NCI-H2196 treated with DMSO at 0.1 percent for 48 hours (cell line): ENCODE measurements around the gene PCBD2.
"Not testable (repeated sequence)": the region's sequence is repeated elsewhere in the genome, so short reads cannot be mapped to it uniquely, and the experiment has no call there.

Experiments
- DNase-seq: peaks from one replicate; lab custom pipeline; 2025; ENCODE audit not compliant: unreplicated experiment; lab: John Stamatoyannopoulos, UW

Gene PCBD2

DNA sequence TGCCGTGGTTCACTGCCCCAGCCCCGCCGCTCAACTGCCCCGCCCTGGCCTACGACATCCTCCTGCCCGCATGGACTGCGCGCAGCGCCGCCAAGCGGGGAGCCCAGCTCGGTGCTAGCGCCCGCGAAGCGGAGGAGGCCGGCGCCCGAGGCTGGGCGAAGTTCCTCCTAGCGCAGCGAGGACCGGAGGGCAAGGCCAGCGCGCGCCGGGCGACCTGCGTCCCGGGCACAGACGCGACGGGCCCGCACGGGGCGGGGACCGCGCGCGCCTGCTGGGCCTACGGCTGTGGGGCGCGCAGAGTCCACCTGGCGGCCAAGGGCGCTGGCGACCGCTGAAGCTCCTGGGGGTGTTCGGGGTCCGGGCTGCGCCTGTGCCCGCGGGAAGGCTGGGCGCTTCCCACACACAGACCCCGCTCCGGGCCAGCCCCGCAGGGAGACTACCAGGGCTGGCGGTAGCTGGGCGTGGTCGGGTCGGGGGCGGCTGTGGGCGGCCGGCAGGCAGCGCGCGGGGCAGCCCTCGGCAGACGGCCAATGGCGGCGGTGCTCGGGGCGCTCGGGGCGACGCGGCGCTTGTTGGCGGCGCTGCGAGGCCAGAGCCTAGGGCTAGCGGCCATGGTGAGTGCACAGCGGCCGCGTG is at the start of gene PCBD2:
Gene PCBD2, plus strand, starts transcription at position 522 of the 636 bp plus-strand sequence. Its CDS starts 9 bp downstream, at position 531.
- peak; percentile 86 for DNase-seq

DNA sequence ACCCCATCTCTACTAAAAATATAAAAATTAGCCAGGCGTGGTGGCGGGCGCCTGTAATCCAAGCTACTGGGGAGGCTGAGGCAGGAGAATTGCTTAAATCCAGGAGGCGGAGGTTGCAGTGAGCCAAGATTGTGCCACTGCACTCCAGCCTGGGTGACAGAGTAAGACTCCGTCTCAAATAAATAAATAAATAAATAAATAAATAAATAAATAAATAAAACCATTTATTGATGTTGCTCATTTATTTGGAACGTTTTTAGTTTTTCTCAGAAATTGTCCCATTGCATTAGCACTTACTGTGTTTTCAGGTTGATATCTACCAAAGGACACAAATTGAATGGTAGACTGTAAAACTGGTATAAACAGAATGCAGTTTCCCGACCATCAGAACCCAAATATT is 48.5 kb upstream of the PCBD2 start:
- DNase-seq: not testable (repeated sequence)

DNA sequence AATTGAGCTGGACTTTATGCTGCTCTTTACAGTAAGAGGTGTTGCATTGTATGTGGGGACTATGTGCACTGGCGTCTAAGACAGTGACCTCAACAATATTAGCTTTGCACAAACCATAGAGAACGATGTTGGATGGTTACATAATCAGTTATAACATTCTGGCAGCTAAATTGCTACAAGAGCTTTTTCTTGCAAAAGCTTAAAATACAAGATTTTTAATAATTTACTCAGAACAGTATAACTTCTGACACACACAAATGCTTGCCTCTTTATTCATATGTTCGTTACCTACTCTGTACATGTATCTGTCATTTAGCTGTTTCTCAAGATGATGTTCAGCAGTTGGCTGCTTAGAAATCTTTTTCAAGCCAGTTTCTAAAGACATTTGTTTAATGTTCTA is 47.5 kb upstream of the PCBD2 start:
- DNase-seq: no peak

DNA sequence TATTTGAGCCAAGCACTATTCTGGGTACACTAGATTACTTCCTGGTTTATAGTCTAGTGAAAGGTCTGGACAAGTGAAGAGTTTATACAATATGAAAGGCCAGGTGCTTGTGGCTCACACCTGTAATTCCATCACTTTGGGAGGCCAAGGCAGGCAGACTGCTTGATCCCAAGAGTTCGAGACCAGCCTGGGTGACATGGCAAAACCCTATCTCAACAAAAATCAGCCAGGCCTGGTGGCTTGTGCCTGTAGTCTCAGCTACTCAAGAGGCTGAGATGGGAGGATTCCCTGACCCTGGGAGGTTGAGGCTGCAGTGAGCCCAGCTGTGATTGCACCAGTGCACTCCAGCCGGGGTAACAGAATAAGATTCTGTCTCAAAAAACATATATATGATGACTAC is 40.2 kb upstream of the PCBD2 start:
- no peak for DNase-seq

DNA sequence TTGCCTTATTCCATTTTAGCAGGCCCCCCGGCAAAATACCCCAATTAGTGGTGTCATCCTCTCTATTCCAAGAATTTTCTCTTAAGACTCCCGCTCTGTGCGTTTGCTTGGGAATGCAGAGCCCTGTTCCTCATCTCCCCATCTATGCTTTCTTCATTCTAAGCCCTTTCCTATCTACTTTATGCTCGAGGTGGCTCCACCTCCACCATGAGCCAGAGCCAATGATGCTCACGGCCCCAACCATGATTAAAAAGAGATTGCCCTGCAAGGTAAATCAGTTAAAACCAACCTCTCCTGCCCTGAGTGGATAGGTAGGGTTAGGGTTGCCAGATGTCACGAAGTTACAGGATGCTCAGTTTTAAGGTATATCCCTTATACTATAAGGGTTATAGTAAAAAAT is 31.4 kb upstream of the PCBD2 start:
- DNase-seq: no peak

DNA sequence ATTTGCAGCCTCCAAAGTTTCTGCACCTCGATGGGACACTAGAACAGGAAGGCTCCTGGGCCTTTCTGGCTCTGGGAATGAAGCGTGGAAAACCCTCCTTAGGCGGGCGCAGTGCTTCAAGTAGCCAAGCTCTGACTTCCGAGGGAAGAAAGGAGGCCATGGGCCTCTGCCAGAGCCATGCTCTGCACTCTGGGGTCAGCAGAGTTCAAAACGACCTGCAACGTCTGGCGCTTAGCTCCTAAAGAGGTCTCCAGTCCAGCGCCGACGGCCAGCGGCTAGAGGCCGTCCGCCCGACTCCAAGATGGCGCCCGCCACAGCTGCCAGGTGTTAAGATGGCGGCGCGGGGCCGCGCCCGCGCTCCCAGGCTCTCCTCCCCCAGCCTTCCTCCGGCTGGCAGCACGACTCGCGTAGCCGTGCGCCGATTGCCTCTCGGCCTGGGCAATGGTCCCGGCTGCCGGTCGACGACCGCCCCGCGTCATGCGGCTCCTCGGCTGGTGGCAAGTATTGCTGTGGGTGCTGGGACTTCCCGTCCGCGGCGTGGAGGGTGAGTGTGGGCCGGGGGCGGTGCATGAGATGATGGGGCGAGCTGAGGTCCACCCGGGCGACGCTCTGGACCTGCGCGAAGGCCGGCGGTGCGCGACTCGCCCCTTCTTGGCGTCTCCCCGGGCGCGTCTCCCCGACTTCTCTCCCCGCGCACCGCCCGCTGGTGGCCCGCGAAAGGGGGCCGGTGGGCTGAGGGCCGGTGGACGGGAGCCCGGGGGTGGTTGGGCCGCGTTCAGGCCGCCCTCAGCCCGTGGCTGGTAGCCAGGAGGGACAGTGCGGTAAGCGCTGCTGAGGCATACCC is 30.7 kb upstream of the PCBD2 start, which contains the start of gene TXNDC15:
Gene TXNDC15, plus strand, starts transcription at position 385 of the 844 bp plus-strand sequence. Its CDS starts 57 bp downstream, at position 442.
- DNase-seq: peak; percentile 74

DNA sequence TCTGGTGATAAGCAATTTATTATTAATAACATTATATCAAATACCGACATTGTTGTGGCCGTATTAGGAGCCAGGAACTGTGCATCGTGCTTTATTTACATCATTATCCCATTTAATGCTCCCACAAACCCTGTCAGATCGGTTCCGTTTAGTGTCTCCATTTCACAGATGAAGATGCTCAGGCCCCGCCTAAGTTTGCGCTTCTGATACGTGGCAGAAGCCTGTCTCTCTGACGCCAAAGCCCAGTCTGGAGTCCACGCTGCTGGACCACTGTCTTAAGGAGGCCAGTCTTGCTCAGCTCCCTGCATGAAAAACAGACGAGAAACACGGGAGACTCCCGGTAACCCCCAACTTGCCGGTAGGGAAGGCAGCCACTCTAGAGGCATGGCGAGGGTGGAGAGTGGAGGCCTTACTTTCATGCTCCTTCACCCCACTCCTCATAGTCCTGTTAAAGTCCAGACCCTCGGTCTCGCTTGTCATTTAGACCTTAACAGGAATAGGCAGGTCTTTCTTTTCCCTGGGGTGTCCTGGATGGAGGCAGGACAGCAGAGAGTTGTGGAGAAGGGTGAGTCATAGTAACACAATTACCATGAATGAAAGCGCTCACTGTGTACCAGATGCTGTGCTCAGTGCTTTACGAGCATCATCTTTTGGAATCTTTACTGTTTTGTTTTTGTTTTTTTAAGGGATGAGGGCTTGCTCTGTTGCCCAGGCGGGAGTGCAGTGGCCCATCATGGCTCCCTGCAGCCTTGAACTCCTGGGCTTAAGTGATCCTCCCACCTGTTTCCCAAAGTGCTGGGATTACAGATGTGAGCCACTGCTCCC is 29.9 kb upstream of the PCBD2 start:
- DNase-seq: peak; percentile 22

DNA sequence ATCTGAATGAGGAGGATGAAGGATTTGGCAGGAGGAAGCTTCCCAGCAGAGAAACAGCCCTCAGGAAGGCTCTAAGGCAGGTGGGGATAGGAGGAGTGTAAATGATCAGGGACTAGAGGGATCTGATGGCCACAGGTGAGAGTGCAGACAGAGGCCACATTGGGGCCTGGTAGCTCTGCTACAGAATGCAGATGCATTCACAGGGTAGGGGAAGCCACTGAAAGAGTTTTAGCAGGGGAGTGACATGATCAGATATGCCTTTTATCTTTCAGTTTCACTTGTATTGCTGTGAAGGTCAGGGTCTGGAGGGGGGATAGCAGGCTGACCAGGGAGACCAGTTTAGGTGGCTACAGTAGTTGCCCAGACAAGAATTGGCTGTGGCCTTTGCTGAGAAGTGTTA is 27.8 kb upstream of the PCBD2 start:
- DNase-seq: no peak

DNA sequence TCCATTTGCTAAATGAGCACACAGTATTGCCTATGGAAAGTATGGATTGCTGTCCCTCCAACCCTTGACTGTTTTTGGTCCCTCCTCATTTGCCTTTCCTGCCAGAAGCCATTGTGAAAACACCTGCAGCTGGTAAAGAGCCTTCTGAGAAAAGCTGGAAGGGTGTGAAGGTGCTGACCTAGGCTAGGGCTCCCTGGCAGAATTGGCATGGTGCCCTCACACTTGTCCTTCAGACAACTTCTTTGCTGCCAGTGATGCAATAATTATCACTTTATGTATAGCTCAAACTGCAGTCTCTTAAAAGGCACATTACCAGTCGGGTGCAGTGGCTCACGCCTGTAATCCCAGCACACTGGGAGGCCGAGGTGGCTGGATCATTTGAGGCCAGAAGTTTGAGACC is 26.5 kb upstream of the PCBD2 start:
- DNase-seq: peak; percentile 37

DNA sequence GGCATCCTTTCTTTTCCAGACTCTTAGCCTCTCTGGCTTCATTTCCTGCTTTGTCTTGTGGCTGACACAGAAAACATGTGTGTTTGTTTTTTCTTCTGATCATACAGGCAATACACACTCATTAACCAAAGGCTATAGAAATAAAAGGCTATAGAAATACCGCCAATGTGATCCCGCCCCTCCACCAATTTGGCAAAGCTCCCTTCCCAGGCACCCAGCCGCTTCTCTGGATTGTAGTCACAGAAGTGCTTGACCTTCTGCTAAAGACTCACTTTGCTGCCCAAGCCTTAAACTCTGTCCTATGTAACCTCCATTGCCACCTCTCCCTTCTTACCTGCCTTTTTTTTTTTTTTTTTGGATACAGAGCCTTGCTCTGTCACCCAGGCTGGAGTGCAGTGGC is 25.5 kb upstream of the PCBD2 start:
- DNase-seq: no peak

DNA sequence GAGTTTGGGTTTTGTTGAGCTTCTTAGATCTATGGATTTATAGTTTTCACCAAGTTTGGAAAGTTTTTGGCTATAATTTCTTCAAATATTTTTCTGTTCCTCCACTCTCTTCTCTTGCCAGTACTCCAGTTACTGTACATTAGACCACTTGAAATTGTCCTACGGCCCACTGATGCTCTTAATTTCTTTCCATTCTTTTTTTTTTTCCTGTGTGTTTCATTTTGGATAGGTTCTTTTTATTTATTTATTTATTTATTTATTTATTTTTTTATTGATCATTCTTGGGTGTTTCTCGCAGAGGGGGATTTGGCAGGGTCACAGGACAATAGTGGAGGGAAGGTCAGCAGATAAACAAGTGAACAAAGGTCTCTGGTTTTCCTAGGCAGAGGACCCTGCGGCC is 24.0 kb upstream of the PCBD2 start:
- not testable (repeated sequence) for DNase-seq

DNA sequence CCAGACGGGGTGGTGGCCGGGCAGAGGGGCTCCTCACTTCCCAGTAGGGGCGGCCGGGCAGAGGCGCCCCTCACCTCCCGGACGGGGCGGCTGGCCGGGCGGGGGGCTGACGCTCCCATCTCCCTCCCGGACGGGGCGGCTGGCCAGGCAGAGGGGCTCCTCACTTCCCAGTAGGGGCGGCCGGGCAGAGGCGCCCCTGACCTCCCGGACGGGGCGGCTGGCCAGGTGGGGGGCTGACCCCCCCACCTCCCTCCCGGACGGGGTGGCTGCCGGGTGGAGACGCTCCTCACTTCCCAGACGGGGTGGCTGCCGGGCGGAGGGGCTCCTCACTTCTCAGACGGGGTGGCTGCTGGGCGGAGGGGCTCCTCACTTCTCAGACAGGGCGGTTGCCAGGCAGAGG is 23.2 kb upstream of the PCBD2 start:
- DNase-seq: not testable (repeated sequence)

DNA sequence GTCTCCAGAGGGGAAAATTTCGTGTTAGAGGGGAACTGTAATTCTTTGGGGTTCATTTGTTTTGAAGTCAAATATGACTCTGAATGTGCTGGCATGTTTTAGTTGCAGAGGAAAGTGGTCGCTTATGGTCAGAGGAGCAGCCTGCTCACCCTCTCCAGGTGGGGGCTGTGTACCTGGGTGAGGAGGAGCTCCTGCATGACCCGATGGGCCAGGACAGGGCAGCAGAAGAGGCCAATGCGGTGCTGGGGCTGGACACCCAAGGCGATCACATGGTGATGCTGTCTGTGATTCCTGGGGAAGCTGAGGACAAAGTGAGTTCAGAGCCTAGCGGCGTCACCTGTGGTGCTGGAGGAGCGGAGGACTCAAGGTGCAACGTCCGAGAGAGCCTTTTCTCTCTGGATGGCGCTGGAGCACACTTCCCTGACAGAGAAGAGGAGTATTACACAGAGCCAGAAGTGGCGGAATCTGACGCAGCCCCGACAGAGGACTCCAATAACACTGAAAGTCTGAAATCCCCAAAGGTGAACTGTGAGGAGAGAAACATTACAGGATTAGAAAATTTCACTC is 17.3 kb upstream of the PCBD2 start:
- no peak for DNase-seq

DNA sequence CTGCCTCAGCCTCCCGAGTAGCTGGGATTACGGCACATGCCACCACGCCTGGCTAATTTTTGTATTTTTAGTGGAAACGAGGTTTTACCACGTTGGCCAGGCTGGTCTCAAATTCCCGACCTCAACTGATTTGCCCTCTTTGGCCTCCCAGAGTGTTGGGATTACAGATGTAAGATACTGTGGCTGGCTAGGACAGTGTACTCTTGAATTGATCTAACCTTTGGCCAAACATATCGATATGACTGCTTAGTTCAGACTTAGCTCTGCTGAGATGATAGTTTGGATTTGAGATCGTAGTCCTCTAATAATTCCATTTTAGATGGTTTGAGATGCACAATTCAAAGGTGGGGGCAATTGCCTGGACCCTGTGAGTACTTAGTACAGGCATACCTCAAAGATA is 15.6 kb upstream of the PCBD2 start:
- DNase-seq: no peak

DNA sequence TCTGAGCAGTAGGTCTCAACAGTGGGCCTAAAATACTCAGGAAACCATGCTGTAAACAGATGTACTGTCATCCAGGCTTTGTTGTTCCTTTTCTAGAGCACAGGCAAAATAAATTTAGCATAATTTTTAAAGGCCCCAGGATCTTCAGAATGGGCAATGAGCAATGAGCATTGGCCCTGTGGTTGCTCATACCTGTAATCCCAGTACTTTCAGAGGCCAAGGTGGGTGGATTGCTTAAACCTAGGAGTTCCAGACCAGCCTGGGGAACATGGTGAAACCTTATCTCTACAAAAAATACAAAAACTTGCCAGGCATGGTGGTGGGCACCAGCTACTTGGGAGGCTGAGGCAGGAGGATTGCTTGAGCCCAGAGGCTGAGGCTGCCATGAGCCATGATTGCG is 13.5 kb upstream of the PCBD2 start:
- DNase-seq: no peak

DNA sequence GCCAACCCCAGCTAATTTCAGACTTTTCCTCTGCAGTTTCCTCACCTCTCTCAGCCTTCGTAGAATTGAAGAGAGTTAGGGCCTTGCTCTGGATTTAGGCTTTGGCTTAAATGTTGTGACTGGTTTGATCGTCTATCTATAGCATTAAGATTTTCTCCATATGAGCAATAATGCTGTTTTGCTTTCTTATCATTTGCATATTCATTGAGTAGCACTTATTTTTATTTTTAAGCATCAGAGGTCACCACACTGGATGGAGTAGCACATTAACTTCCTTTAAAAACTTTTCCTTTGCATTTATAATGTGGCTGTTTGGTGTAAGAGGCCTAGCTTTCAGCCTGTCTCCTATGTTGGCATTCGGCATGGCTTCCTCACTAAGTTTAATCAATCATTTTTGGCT is 12.6 kb upstream of the PCBD2 start:
- DNase-seq: no peak

DNA sequence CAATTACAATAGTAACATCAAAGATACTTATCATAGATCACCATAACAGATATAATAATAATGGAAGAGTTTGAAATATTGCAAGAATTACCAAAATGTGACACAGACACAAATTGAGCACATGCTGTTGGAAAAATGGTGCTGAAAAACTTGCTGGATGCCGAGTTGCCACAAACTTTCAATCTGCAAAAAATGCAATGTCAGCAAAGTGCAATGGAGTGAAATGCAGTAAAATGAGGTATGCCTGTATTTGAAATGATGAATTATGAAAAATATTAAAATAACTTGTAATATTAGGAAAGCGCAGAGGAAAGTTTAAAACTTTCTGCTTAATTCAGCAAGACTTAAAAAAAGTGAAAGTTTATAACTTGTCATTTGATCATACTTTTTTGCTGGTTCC is 12.0 kb upstream of the PCBD2 start:
- no peak for DNase-seq

DNA sequence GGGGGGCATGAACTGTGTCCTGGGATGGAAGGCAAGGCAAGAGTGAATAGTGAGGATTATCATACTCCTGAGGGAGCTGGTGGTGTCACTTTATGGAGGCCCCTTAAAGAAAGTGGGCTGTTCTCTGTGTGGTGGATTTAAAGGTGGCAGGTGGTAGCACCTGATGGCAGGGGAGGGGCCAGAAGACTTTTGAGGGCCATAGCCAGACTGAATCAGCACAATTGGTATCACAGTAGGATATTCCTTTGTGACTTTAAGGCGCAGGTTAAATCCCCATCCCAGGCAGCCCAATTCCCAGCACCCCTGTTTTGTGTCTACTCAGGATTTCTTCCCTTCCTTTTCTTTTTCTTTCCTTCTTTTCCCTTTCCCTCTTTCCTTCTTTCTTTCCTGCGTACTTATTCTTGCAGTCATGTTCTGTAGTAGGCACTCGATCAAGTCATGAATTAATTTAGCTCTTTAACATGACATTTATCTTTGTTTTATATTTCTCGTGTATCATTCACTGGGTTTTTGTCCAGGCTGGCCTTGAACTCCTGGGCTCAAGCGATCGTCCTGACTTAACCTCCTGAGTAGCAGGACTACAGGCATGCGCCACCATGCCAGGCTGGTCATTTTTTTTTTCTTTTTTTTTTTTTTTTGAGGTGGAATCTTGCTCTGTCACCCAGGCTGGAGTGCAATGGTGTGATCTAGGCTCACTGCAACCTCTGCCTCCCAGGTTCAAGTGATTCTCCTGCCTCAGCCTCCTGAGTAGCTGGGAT is 11.0 kb upstream of the PCBD2 start:
- no peak for DNase-seq

DNA sequence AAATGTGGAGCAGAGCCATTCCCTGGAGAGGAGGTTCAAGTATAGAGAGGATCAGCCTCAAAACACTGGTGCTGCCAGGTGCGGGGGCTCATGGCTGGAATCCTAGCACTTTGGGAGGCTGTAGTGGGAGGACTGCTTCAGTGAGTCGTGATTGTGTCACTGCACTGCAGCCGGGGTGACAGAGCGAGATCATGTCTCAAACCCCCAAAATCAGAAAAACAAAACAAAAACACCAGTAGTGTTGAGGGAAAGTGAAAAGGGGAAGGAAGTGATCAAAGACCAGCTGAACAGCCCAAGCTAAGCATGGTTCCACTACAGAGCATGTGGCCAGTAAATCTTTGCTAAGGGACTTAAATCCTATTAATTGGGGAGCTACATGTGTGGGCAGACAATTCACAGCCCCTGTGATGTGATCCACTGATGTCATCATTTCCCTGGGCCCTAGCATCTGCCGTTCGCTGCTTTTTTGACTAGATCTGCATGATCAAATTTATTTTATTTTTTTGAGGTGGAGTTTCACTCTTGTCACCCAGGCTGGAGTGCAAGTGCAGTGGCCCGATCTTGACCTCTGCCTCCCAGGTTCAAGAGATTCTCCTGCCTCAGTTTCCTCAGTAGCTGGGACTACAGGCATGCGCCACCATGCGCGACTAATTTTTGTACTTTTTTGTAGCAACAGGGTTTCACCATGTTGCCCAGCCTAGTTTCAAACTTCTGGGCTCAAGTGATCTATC is 2.7 kb upstream of the PCBD2 start:
- DNase-seq: no peak
